ENCODE data around the gene SETD1B.

The SETD1B gene

DNA sequence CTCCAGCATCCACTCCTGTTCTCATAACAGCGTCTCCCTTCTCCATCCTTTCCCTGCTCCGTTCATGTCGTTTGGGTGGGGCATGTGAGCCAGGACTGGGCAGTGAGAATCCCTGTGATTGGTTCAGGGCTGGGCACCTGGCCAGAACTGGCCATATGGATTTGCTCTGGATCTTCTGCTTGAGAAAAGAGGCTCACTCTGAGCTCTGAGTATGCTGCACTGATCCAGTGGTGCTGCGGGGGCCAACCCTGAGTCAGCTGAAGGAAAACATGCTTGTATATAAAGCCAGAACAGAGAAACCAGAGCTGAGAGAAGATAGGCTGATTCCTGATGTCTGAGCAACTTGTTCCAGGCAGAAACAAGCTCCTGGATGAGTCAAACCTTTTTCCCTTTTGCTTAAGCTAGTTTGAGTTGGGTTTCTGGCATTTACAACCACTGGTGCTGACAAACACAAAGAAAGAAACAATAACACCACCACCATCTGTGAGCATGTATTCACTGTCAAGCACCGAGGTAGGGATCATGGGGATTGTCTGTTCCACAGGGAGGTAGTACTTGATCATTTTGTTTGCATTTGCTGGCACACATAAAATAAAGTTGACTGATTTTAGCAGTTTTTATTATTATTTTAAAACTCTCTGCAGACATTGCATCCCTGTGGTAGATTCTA, 68.9 kb downstream of the SETD1B start:
- H3K4me2 ChIP-seq (ENCODE audit: low read depth, low read length), result no peak overlapping the region
- H3K27ac ChIP-seq (ENCODE audit: low read length), result no peak overlapping the region
- no peaks in the 10 kb centered on the region for H3K36me3 ChIP-seq (replicated peaks; ENCODE audit: insufficient read depth, low read length)
- no peaks in the 10 kb centered on the region for H3F3A ChIP-seq (ENCODE audit: insufficient read depth, low read length)
- no peak for DNase-seq
- no peaks in the 10 kb centered on the region for H3K27me3 ChIP-seq (replicated peaks; ENCODE audit: insufficient read depth, low read length)
- H4K20me1 ChIP-seq (ENCODE audit: insufficient read depth, low read length), result no peaks in the 10 kb centered on the region
- H3K9me3 ChIP-seq (replicated peaks; ENCODE audit: insufficient read depth, low read length), result no peaks in the 10 kb centered on the region
- TF ChIP-seq EZH2phosphoT487 (IDR thresholded peaks at IDR 0.05; ENCODE audit: low read length) (no peak), EZH2 (optimal IDR thresholded peaks at IDR 0.05; ENCODE audit: low read depth, low read length) (no peak)
- TF ChIP-seq, protein P1, sequence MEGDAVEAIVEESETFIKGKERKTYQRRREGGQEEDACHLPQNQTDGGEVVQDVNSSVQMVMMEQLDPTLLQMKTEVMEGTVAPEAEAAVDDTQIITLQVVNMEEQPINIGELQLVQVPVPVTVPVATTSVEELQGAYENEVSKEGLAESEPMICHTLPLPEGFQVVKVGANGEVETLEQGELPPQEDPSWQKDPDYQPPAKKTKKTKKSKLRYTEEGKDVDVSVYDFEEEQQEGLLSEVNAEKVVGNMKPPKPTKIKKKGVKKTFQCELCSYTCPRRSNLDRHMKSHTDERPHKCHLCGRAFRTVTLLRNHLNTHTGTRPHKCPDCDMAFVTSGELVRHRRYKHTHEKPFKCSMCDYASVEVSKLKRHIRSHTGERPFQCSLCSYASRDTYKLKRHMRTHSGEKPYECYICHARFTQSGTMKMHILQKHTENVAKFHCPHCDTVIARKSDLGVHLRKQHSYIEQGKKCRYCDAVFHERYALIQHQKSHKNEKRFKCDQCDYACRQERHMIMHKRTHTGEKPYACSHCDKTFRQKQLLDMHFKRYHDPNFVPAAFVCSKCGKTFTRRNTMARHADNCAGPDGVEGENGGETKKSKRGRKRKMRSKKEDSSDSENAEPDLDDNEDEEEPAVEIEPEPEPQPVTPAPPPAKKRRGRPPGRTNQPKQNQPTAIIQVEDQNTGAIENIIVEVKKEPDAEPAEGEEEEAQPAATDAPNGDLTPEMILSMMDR (IDR thresholded peaks at IDR 0.05; ENCODE audit: low read length), result no peak
- no peak overlapping the region for H2AFZ ChIP-seq (ENCODE audit: low read length)
- no peaks in the 10 kb centered on the region for H3K9me2 ChIP-seq (replicated peaks; ENCODE audit: insufficient read depth, low read length)
- no peak overlapping the region for H3K4me3 ChIP-seq (ENCODE audit: low read length)
- H3K79me2 ChIP-seq (ENCODE audit: low read length), result no peaks in the 10 kb centered on the region
- H3K4me1 ChIP-seq (ENCODE audit: low read length), result no peaks in the 10 kb centered on the region
- H3K9ac ChIP-seq (ENCODE audit: low read length), result no peak overlapping the region

DNA sequence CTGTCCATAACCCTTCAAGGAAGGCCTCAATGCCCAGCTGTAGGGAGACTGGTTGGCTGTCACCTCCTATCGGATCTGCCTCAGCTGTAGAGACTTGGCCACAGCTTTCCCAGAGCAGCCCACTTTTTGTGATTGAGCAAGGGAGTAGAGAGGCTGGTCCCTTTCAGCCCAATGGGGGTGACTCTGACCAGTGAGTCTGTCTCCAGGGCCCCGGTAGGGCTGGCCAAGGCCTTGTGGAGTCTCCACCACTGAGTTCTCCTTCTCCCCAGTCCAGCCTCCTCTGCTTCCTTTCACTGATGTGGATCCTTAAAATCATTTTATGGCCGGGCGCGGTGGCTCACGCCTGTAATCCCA, 69.4 kb downstream of the SETD1B start:
- Histone ChIP-seq H3K27ac (ENCODE audit: low read length) (no peak overlapping the region), H2AFZ (ENCODE audit: low read length) (no peak overlapping the region), H3K4me3 (ENCODE audit: low read length) (no peak overlapping the region), H3K27me3 (replicated peaks; ENCODE audit: insufficient read depth, low read length) (no peaks in the 10 kb centered on the region), H3K79me2 (ENCODE audit: low read length) (no peaks in the 10 kb centered on the region), H3K4me2 (ENCODE audit: low read depth, low read length) (no peak overlapping the region), H3F3A (ENCODE audit: insufficient read depth, low read length) (no peaks in the 10 kb centered on the region), H3K9me2 (replicated peaks; ENCODE audit: insufficient read depth, low read length) (no peaks in the 10 kb centered on the region), H3K9ac (ENCODE audit: low read length) (no peak overlapping the region), H3K9me3 (replicated peaks; ENCODE audit: insufficient read depth, low read length) (no peaks in the 10 kb centered on the region), H3K36me3 (replicated peaks; ENCODE audit: insufficient read depth, low read length) (no peaks in the 10 kb centered on the region), H3K4me1 (ENCODE audit: low read length) (no peaks in the 10 kb centered on the region), H4K20me1 (ENCODE audit: insufficient read depth, low read length) (no peaks in the 10 kb centered on the region)
- TF ChIP-seq EZH2 (optimal IDR thresholded peaks at IDR 0.05; ENCODE audit: low read depth, low read length) (no peak), EZH2phosphoT487 (IDR thresholded peaks at IDR 0.05; ENCODE audit: low read length) (no peak)
- TF ChIP-seq, protein P1 (IDR thresholded peaks at IDR 0.05; ENCODE audit: low read length), result no peak
- DNase-seq, result no peak

DNA sequence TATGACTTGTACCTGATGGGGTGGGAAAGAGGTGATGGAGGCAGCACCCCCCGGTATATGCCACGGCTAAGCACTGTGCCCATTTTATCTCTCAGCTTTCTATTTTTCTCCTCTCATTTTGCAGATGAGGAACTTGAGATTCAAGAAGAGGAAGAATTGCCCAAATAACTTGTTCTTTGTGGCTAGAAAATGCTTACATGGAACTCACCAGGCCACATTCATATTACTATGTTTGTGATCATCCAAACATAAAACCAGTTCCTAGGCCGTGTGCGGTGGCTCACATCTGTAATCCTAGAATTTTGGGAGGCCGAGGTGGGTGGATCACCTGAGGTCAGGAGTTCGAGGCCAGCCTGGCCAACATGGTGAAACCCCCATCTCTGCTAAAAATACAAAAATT, 70.3 kb downstream of the SETD1B start:
- H2AFZ ChIP-seq (ENCODE audit: low read length), result no peak overlapping the region
- no peaks in the 10 kb centered on the region for H3K36me3 ChIP-seq (replicated peaks; ENCODE audit: insufficient read depth, low read length)
- H3K4me3 ChIP-seq (ENCODE audit: low read length), result no peak overlapping the region
- no peaks in the 10 kb centered on the region for H3K27me3 ChIP-seq (replicated peaks; ENCODE audit: insufficient read depth, low read length)
- H3K9me3 ChIP-seq (replicated peaks; ENCODE audit: insufficient read depth, low read length), result no peaks in the 10 kb centered on the region
- no peaks in the 10 kb centered on the region for H4K20me1 ChIP-seq (ENCODE audit: insufficient read depth, low read length)
- no peaks in the 10 kb centered on the region for H3K79me2 ChIP-seq (ENCODE audit: low read length)
- TF ChIP-seq EZH2phosphoT487 (IDR thresholded peaks at IDR 0.05; ENCODE audit: low read length) (no peak), EZH2 (optimal IDR thresholded peaks at IDR 0.05; ENCODE audit: low read depth, low read length) (no peak)
- TF ChIP-seq, protein P1 (IDR thresholded peaks at IDR 0.05; ENCODE audit: low read length), result no peak
- no peak for DNase-seq
- no peak overlapping the region for H3K4me2 ChIP-seq (ENCODE audit: low read depth, low read length)
- no peaks in the 10 kb centered on the region for H3F3A ChIP-seq (ENCODE audit: insufficient read depth, low read length)
- no peaks in the 10 kb centered on the region for H3K4me1 ChIP-seq (ENCODE audit: low read length)
- no peak overlapping the region for H3K27ac ChIP-seq (ENCODE audit: low read length)
- no peak overlapping the region for H3K9ac ChIP-seq (ENCODE audit: low read length)
- no peaks in the 10 kb centered on the region for H3K9me2 ChIP-seq (replicated peaks; ENCODE audit: insufficient read depth, low read length)
